ENCODE measurements around the gene GSTM3.

GRCh38 chr1:109689844-109690405 is 50.9 kb downstream of the GSTM3 start:
- TF ChIP-seq EZH2 (IDR thresholded peaks at IDR 0.05; ENCODE audit: insufficient read depth, poor library complexity, severe bottlenecking): no peak
- no peak for TF ChIP-seq EZH2phosphoT487 (IDR thresholded peaks at IDR 0.05; ENCODE audit: insufficient read depth, low read depth)
